Hepatocyte (in vitro differentiated cells): ENCODE results near the gene TGFB3.

Experiments
- EZH2phosphoT487 ChIP-seq: fragments of 200-600 bp; sonication (generic); IDR thresholded peaks from one replicate; pipeline ENCODE4 v1.6.1; 2018; ENCODE audit warnings: antibody characterized with exemption, mild to moderate bottlenecking, low read depth, moderate library complexity; ENCODE audit not compliant: unreplicated experiment, severe bottlenecking
- TF ChIP-seq, protein P1 (sequence below): fragments of 200-600 bp; sonication (generic); IDR thresholded peaks from 2 replicates; pipeline ENCODE4 v1.5.1; 2016; ENCODE audit warnings: antibody characterized with exemption, mild to moderate bottlenecking; ENCODE audit not compliant: poor library complexity

GRCh38 chr14:76022991-76023390 lies 41.2 kb upstream of the TGFB3 start:
- TF ChIP-seq, protein P1, sequence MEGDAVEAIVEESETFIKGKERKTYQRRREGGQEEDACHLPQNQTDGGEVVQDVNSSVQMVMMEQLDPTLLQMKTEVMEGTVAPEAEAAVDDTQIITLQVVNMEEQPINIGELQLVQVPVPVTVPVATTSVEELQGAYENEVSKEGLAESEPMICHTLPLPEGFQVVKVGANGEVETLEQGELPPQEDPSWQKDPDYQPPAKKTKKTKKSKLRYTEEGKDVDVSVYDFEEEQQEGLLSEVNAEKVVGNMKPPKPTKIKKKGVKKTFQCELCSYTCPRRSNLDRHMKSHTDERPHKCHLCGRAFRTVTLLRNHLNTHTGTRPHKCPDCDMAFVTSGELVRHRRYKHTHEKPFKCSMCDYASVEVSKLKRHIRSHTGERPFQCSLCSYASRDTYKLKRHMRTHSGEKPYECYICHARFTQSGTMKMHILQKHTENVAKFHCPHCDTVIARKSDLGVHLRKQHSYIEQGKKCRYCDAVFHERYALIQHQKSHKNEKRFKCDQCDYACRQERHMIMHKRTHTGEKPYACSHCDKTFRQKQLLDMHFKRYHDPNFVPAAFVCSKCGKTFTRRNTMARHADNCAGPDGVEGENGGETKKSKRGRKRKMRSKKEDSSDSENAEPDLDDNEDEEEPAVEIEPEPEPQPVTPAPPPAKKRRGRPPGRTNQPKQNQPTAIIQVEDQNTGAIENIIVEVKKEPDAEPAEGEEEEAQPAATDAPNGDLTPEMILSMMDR = no peak
- no peak for TF ChIP-seq EZH2phosphoT487
